ENCODE measurements around the gene UNC13D. TPM values are rescaled to one million over a fixed set of nuclear protein-coding genes. Genes with fewer than 3 reads are reported as not detected.
"Not testable (repeated sequence)": the region's sequence is repeated elsewhere in the genome, so short reads cannot be mapped to it uniquely, and the experiment has no call there.

The UNC13D gene
- total RNA-seq, 1 experiment from 2014 or later, result 3.5 TPM

GRCh38 chr17:75888484-75888883 is 44.3 kb upstream of the UNC13D start:
- no peaks in the 10 kb centered on the region for H3K4me1 Mint-ChIP-seq (ENCODE audit: insufficient read depth, unreplicated experiment)
- ChIA-PET POLR2A (interaction anchor here (0.6 to 3.8 kb wide), 3 partner anchors 10 to 109 kb away, joined by 3 to 18 read pairs (median 3); partner anchors contain the start of genes TRIM47 and WBP2), CTCF (interaction anchor here (0.6 to 3.4 kb wide), 2 partner anchors 9 to 28 kb away, joined by 3 to 13 read pairs; partner anchors contain the start of gene TRIM47)
- TF ChIP-seq CTCF (IDR thresholded peaks at IDR 0.05; ENCODE audit: unreplicated experiment), result no peak
- H3K36me3 Mint-ChIP-seq (ENCODE audit: insufficient read depth, unreplicated experiment), result peaks cover 12% of the 10 kb centered on the region
- H3K27me3 Mint-ChIP-seq (ENCODE audit: insufficient read depth, unreplicated experiment), result no peaks in the 10 kb centered on the region
- no peak overlapping the region for H3K27ac Mint-ChIP-seq (ENCODE audit: low read depth, unreplicated experiment)
- DNase-seq (ENCODE audit: unreplicated experiment), result no peak
- H3K4me3 Mint-ChIP-seq (ENCODE audit: unreplicated experiment), result no peak overlapping the region
- no TSS peak for BruUV-seq (replicated peaks)
- H3K9me3 Mint-ChIP-seq (ENCODE audit: unreplicated experiment), result no peaks in the 10 kb centered on the region
- intact Hi-C loops (cut with micrococcal nuclease), result no loop called here

- DNase-seq (ENCODE audit: unreplicated experiment); H3K4me1 Mint-ChIP-seq (ENCODE audit: insufficient read depth, unreplicated experiment); BruUV-seq (replicated peaks); H3K27me3 Mint-ChIP-seq (ENCODE audit: insufficient read depth, unreplicated experiment); H3K36me3 Mint-ChIP-seq (ENCODE audit: insufficient read depth, unreplicated experiment); intact Hi-C loops (cut with micrococcal nuclease); H3K4me3 Mint-ChIP-seq (ENCODE audit: unreplicated experiment); H3K9me3 Mint-ChIP-seq (ENCODE audit: unreplicated experiment); H3K27ac Mint-ChIP-seq (ENCODE audit: low read depth, unreplicated experiment): not testable (repeated sequence)
- ChIA-PET CTCF (interaction anchor here (0.7 to 2.2 kb wide), 3 partner anchors 10 to 523 kb away, joined by 3 to 7 read pairs (median 4); partner anchors contain the start of gene TRIM65), POLR2A (interaction anchor here (2.1 kb wide), 1 partner anchor 11 kb away, joined by 8 read pairs; the partner anchor contains the start of gene TRIM65)
Measured at GRCh38 chr17:75885860-75886259, 41.7 kb upstream of the UNC13D start.

DNA sequence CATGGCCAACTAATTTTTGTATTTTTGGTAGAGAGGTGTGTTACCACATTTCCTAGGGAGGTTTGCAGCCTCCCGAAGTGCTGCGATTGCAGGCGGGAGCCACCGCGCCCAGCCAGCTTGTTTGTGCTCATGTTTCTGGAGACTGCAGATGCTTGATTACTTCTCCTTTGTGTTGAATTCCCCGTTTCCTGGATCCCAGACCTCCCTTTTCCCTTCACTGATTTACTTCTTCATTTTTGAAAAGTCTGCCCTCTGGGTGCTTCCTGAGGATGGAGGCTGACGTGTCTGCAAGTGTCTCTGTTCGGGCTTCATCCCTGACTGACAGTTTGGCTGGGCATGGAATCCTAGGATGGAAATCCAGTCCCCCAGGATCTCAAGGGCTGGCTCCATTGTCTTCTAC is 41.2 kb upstream of the UNC13D start:
- no peak for TF ChIP-seq CTCF (IDR thresholded peaks at IDR 0.05; ENCODE audit: unreplicated experiment)
- Mint-ChIP-seq H3K36me3 (ENCODE audit: insufficient read depth, unreplicated experiment) (peaks cover 8% of the 10 kb centered on the region), H3K9me3 (ENCODE audit: unreplicated experiment) (no peaks in the 10 kb centered on the region), H3K4me3 (ENCODE audit: unreplicated experiment) (no peak overlapping the region), H3K27me3 (ENCODE audit: insufficient read depth, unreplicated experiment) (no peaks in the 10 kb centered on the region), H3K4me1 (ENCODE audit: insufficient read depth, unreplicated experiment) (no peaks in the 10 kb centered on the region), H3K27ac (ENCODE audit: low read depth, unreplicated experiment) (no peak overlapping the region)
- DNase-seq (ENCODE audit: unreplicated experiment), result no peak
- POLR2A ChIA-PET, result interaction anchor here (2.1 kb wide), 1 partner anchor 11 kb away, joined by 8 read pairs; the partner anchor contains the start of gene TRIM65
- BruUV-seq (replicated peaks), result no TSS peak
- CTCF ChIA-PET, result interaction anchor here (0.7 to 1.3 kb wide), 2 partner anchors 35 to 524 kb away, joined by 3 to 4 read pairs; no protein-coding TSS in a partner anchor
- intact Hi-C loops (cut with micrococcal nuclease), result no loop called here

GRCh38 chr17:75881678-75882454 is 37.7 kb upstream of the UNC13D start:
- Mint-ChIP-seq H3K4me3 (ENCODE audit: unreplicated experiment) (no peak overlapping the region), H3K9me3 (ENCODE audit: unreplicated experiment) (no peaks in the 10 kb centered on the region), H3K27ac (ENCODE audit: low read depth, unreplicated experiment) (no peak overlapping the region), H3K4me1 (ENCODE audit: insufficient read depth, unreplicated experiment) (peaks cover 2% of the 10 kb centered on the region), H3K27me3 (ENCODE audit: insufficient read depth, unreplicated experiment) (no peaks in the 10 kb centered on the region), H3K36me3 (ENCODE audit: insufficient read depth, unreplicated experiment) (peaks cover 2% of the 10 kb centered on the region)
- CTCF ChIA-PET, result interaction anchor here (0.6 to 1.5 kb wide), 3 partner anchors 14 to 99 kb away, joined by 3 to 7 read pairs (median 3); partner anchors contain the start of gene TRIM65
- POLR2A ChIA-PET, result interaction anchor here (0.6 to 1.6 kb wide), 4 partner anchors 14 to 371 kb away, joined by 3 to 6 read pairs (median 4); partner anchors contain the start of gene TRIM65
- BruUV-seq (replicated peaks), result no TSS peak
- DNase-seq (ENCODE audit: unreplicated experiment), result no peak
- TF ChIP-seq CTCF (IDR thresholded peaks at IDR 0.05; ENCODE audit: unreplicated experiment), result no peak
- intact Hi-C loops (cut with micrococcal nuclease), result no loop called here
